ENCODE data around the gene SULT1A2.

DNA sequence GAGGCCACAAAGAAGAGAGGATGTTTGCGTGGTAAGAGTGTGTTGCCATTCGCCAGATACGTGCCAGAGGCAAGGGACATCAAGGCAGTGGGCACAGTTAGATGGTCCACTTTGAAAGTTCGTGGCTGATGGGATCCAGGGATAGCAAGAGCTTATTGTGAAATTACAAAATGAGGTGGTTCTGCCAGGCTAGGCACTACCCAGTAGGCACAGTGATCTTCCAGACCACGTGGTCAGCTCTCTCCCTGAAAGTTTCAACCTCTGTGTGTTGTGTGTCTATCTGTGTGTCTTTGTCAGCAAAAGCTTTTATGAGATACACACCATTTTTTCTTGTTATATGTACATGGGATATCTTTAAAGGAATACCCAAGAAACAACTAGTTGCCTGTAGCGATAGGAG is 33.6 kb downstream of the SULT1A2 start:
- TF ChIP-seq, protein P1, sequence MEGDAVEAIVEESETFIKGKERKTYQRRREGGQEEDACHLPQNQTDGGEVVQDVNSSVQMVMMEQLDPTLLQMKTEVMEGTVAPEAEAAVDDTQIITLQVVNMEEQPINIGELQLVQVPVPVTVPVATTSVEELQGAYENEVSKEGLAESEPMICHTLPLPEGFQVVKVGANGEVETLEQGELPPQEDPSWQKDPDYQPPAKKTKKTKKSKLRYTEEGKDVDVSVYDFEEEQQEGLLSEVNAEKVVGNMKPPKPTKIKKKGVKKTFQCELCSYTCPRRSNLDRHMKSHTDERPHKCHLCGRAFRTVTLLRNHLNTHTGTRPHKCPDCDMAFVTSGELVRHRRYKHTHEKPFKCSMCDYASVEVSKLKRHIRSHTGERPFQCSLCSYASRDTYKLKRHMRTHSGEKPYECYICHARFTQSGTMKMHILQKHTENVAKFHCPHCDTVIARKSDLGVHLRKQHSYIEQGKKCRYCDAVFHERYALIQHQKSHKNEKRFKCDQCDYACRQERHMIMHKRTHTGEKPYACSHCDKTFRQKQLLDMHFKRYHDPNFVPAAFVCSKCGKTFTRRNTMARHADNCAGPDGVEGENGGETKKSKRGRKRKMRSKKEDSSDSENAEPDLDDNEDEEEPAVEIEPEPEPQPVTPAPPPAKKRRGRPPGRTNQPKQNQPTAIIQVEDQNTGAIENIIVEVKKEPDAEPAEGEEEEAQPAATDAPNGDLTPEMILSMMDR (IDR thresholded peaks at IDR 0.05 in 4 of 5, conservative IDR thresholded peaks at IDR 0.05 in 1 of 5), result no peak
- no peak for TF ChIP-seq POLR2A (IDR thresholded peaks at IDR 0.05)

Measured in gastrocnemius medialis (tissue), 4 donors.